ENCODE results near the gene CD4.

DNA sequence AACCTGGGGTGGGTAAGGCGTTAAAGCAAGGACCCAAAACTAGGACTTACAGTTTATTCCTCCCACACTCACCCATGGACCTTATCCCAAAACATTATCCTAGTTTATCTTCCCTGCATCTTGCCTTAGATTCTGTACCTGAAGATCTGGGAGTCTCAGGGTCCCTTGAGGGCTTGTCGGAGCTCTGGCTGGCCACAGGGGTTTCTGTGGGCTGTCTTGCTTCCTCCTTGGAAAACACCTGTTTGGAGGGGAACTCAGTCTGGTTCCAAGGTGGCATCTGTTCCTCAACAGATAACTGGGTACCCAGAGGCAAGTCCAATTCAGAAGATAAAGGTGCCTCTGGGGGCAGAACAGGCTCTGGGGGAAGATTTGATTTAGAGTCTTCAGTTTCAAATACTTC is 60.1 kb downstream of the CD4 start:
- no peak for TF ChIP-seq EP300 (IDR thresholded peaks at IDR 0.05)
- no peak for TF ChIP-seq CTCF (IDR thresholded peaks at IDR 0.05)
- no peak for TF ChIP-seq POLR2A (IDR thresholded peaks at IDR 0.05)
